ENCODE results near the gene FGF12.

The FGF12 gene

DNA sequence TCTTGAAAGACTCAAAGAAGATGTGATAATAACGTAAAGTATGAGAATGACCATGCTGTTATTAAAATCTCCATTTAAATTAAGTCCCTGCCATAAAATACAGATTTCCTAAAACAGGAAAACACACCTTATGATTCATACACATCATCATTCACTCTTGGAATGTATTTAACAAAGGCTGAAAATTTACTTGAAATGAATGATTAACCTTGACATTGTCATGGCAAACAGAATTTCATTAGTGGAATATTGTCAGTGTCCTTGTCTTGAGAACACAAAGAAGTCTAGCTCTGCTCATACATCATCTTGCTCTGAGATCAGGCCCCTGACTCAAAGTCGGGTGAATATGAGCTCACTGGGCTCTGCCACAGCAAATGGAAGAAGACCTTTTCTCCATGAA, 313.9 kb downstream of the FGF12 start:
- Histone ChIP-seq H3K14ac (ENCODE audit: low read length) (no peak overlapping the region), H3K27me3 (ENCODE audit: insufficient read depth, low read length) (peaks cover 7% of the 10 kb centered on the region), H3K4me3 (ENCODE audit: low read depth, low read length) (no peak overlapping the region), H3K79me2 (ENCODE audit: control insufficient read depth, insufficient read depth, low read length, poor library complexity) (no peaks in the 10 kb centered on the region), H2AK5ac (ENCODE audit: low read length) (no peak overlapping the region), H3K4me1 (ENCODE audit: control insufficient read depth in 1 of 2, insufficient read depth in 2 of 2, low read length in 2 of 2) (peaks cover under 1 to 6% of the 10 kb centered on the region in 2 experiments), H3K9me3 (ENCODE audit: insufficient read depth, low read depth, low read length) (no peaks in the 10 kb centered on the region), H2BK5ac (ENCODE audit: low read depth, low read length, poor library complexity) (no peak overlapping the region), H2AFZ (ENCODE audit: insufficient read depth, low read length, poor library complexity) (no peak overlapping the region), H3K18ac (ENCODE audit: low read length) (no peak overlapping the region), H4K12ac (ENCODE audit: low read depth, low read length) (no peak overlapping the region), H3K4ac (ENCODE audit: low read depth, low read length) (no peak overlapping the region), H2BK12ac (ENCODE audit: low read length) (no peak overlapping the region), H3K9ac (ENCODE audit: low read length) (no peak overlapping the region), H3K79me1 (ENCODE audit: low read length) (peaks cover 2% of the 10 kb centered on the region), H3K23ac (ENCODE audit: low read length) (no peak overlapping the region), H2BK120ac (ENCODE audit: insufficient read depth, low read length, poor library complexity) (no peak overlapping the region), H4K8ac (ENCODE audit: low read depth, low read length) (no peak overlapping the region), H4K91ac (ENCODE audit: low read depth, low read length) (no peak overlapping the region), H3K36me3 (ENCODE audit: control insufficient read depth in 1 of 2, insufficient read depth in 2 of 2, low read length in 2 of 2) (no peaks in the 10 kb centered on the region), H3K4me2 (ENCODE audit: low read length) (no peak overlapping the region), H3K27ac (ENCODE audit: low read depth, low read length) (no peak overlapping the region)
- DNase-seq = no peak
- no CpG with 5 or more reads among the region's 2 CpGs for WGBS (ENCODE audit: extremely low coverage, insufficient coverage, insufficient read length)

DNA sequence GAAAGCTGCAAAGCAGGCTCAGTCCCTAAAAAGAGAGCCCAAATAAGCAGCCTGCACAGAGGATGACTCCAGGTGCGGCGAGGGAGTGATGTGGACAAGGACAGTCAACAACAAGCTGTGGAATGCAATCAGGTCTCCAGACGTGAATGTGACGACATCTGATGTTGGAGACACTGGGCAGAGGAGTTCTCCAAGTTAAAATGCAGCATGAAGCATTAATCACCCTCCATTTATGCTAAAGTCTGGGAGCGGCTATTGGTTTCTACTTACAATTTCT, 316.7 kb downstream of the FGF12 start:
- H3K4me3 ChIP-seq (ENCODE audit: low read depth, low read length) = no peak overlapping the region
- H4K91ac ChIP-seq (ENCODE audit: low read depth, low read length) = no peak overlapping the region
- peaks cover 7 to 10% of the 10 kb centered on the region in 2 experiments for H3K4me1 ChIP-seq (ENCODE audit: control insufficient read depth in 1 of 2, insufficient read depth in 2 of 2, low read length in 2 of 2)
- H4K12ac ChIP-seq (ENCODE audit: low read depth, low read length) = no peak overlapping the region
- H2BK12ac ChIP-seq (ENCODE audit: low read length) = no peak overlapping the region
- H3K9me3 ChIP-seq (ENCODE audit: insufficient read depth, low read depth, low read length) = no peaks in the 10 kb centered on the region
- H3K27ac ChIP-seq (ENCODE audit: low read depth, low read length) = no peak overlapping the region
- no peak overlapping the region for H3K4ac ChIP-seq (ENCODE audit: low read depth, low read length)
- peaks cover 2% of the 10 kb centered on the region for H3K79me1 ChIP-seq (ENCODE audit: low read length)
- H2AK5ac ChIP-seq (ENCODE audit: low read length) = no peak overlapping the region
- H3K27me3 ChIP-seq (ENCODE audit: insufficient read depth, low read length) = peaks cover 17% of the 10 kb centered on the region
- H2BK120ac ChIP-seq (ENCODE audit: insufficient read depth, low read length, poor library complexity) = no peak overlapping the region
- H4K8ac ChIP-seq (ENCODE audit: low read depth, low read length) = no peak overlapping the region
- no CpG with 5 or more reads among the region's 5 CpGs for WGBS (ENCODE audit: extremely low coverage, insufficient coverage, insufficient read length)
- H3K79me2 ChIP-seq (ENCODE audit: control insufficient read depth, insufficient read depth, low read length, poor library complexity) = no peaks in the 10 kb centered on the region
- H2BK5ac ChIP-seq (ENCODE audit: low read depth, low read length, poor library complexity) = no peak overlapping the region
- H3K36me3 ChIP-seq (ENCODE audit: control insufficient read depth in 1 of 2, insufficient read depth in 2 of 2, low read length in 2 of 2) = no peaks in the 10 kb centered on the region
- H3K14ac ChIP-seq (ENCODE audit: low read length) = no peak overlapping the region
- no peak overlapping the region for H2AFZ ChIP-seq (ENCODE audit: insufficient read depth, low read length, poor library complexity)
- no peak overlapping the region for H3K9ac ChIP-seq (ENCODE audit: low read length)
- no peak overlapping the region for H3K18ac ChIP-seq (ENCODE audit: low read length)
- H3K23ac ChIP-seq (ENCODE audit: low read length) = no peak overlapping the region
- H3K4me2 ChIP-seq (ENCODE audit: low read length) = no peak overlapping the region
- no peak for DNase-seq

DNA sequence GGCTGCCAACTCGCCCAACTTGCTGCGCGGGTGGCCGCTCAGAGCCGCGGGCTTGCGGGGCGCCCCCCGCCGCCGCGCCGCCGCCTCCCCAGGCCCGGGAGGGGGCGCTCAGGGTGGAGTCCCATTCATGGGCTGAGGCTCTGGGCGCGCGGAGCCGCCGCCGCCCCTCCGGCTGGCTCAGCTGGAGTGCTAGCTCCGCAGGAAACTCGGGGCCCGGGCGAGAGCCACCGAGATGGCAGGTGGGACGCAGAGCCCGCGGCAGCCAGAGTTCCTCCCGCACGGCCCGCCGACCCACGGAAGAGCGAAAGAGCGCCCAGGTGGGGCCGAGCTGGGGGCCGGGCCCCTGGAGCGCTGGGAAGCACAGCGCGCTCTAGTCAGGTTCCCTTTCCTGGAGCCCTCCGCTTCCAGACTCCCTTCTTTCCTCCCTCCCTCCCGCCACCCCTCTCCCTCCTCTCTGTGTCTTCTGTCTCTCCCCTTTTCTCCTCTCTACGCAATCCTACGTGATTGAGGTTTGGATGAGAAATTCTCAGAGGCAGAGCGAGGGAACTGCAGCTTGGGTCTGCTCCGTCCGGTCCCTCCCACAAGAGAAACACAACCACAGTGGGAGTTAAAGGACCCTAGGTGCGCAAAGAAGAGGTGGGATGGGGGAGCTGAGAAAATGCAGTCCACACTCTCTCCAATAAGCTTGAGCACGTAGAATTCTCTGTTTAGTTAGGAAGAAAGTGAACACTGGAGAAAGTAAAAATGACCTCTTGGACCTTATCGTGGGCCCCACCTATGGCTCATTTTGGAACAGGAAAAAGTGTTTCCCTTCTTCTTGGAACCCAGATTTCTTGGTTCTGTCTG, 317.3 kb downstream of the FGF12 start:
- H3K4me3 ChIP-seq (ENCODE audit: low read depth, low read length) = peak overlapping the region; percentile 67
- peak overlapping the region; percentile 86 for H2AFZ ChIP-seq (ENCODE audit: insufficient read depth, low read length, poor library complexity)
- H4K91ac ChIP-seq (ENCODE audit: low read depth, low read length) = no peak overlapping the region
- WGBS (ENCODE audit: extremely low coverage, insufficient coverage, insufficient read length) = no CpG with 5 or more reads among the region's 53 CpGs
- H3K9ac ChIP-seq (ENCODE audit: low read length) = no peak overlapping the region
- H4K8ac ChIP-seq (ENCODE audit: low read depth, low read length) = peak overlapping the region; percentile 44
- H3K27me3 ChIP-seq (ENCODE audit: insufficient read depth, low read length) = peaks cover 17% of the 10 kb centered on the region
- no peak overlapping the region for H4K12ac ChIP-seq (ENCODE audit: low read depth, low read length)
- H3K18ac ChIP-seq (ENCODE audit: low read length) = peak overlapping the region; percentile 27
- H2BK120ac ChIP-seq (ENCODE audit: insufficient read depth, low read length, poor library complexity) = peak overlapping the region; percentile 69
- peak overlapping the region; percentile 94 for H3K4me2 ChIP-seq (ENCODE audit: low read length)
- H2AK5ac ChIP-seq (ENCODE audit: low read length) = no peak overlapping the region
- peaks cover 7 to 10% of the 10 kb centered on the region in 2 experiments for H3K4me1 ChIP-seq (ENCODE audit: control insufficient read depth in 1 of 2, insufficient read depth in 2 of 2, low read length in 2 of 2)
- no peak overlapping the region for H2BK12ac ChIP-seq (ENCODE audit: low read length)
- no peak overlapping the region for H3K27ac ChIP-seq (ENCODE audit: low read depth, low read length)
- H3K9me3 ChIP-seq (ENCODE audit: insufficient read depth, low read depth, low read length) = no peaks in the 10 kb centered on the region
- no peak overlapping the region for H3K14ac ChIP-seq (ENCODE audit: low read length)
- no peaks in the 10 kb centered on the region for H3K36me3 ChIP-seq (ENCODE audit: control insufficient read depth in 1 of 2, insufficient read depth in 2 of 2, low read length in 2 of 2)
- no peaks in the 10 kb centered on the region for H3K79me2 ChIP-seq (ENCODE audit: control insufficient read depth, insufficient read depth, low read length, poor library complexity)
- H2BK5ac ChIP-seq (ENCODE audit: low read depth, low read length, poor library complexity) = no peak overlapping the region
- peaks cover 2% of the 10 kb centered on the region for H3K79me1 ChIP-seq (ENCODE audit: low read length)
- H3K23ac ChIP-seq (ENCODE audit: low read length) = no peak overlapping the region
- no peak overlapping the region for H3K4ac ChIP-seq (ENCODE audit: low read depth, low read length)
- no peak for DNase-seq

DNA sequence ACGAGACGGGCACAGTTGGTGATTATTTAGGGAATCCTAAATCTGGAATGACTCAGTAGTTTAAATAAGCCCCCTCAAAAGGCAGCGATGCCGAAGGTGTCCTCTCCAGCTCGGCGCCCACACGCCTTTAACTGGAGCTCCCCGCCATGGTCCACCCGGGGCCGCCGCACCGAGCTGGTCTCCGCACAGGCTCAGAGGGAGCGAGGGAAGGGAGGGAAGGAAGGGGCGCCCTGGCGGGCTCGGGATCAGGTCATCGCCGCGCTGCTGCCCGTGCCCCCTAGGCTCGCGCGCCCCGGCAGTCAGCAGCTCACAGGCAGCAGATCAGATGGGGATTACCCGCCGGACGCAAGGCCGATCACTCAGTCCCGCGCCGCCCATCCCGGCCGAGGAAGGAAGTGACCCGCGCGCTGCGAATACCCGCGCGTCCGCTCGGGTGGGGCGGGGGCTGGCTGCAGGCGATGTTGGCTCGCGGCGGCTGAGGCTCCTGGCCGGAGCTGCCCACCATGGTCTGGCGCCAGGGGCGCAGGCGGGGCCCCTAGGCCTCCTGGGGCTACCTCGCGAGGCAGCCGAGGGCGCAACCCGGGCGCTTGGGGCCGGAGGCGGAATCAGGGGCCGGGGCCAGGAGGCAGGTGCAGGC, 318.0 kb downstream of the FGF12 start:
- H3K79me2 ChIP-seq (ENCODE audit: control insufficient read depth, insufficient read depth, low read length, poor library complexity) = no peaks in the 10 kb centered on the region
- H3K36me3 ChIP-seq (ENCODE audit: control insufficient read depth in 1 of 2, insufficient read depth in 2 of 2, low read length in 2 of 2) = no peaks in the 10 kb centered on the region
- H4K91ac ChIP-seq (ENCODE audit: low read depth, low read length) = no peak overlapping the region
- H3K23ac ChIP-seq (ENCODE audit: low read length) = no peak overlapping the region
- H3K4me2 ChIP-seq (ENCODE audit: low read length) = peak overlapping the region; percentile 94
- H3K9me3 ChIP-seq (ENCODE audit: insufficient read depth, low read depth, low read length) = no peaks in the 10 kb centered on the region
- no peak overlapping the region for H3K14ac ChIP-seq (ENCODE audit: low read length)
- no peak overlapping the region for H3K4ac ChIP-seq (ENCODE audit: low read depth, low read length)
- no peak overlapping the region for H2BK5ac ChIP-seq (ENCODE audit: low read depth, low read length, poor library complexity)
- no peak overlapping the region for H3K27ac ChIP-seq (ENCODE audit: low read depth, low read length)
- H3K18ac ChIP-seq (ENCODE audit: low read length) = no peak overlapping the region
- no peak overlapping the region for H2AK5ac ChIP-seq (ENCODE audit: low read length)
- peak overlapping the region; percentile 4 for H2AFZ ChIP-seq (ENCODE audit: insufficient read depth, low read length, poor library complexity)
- peaks cover 17% of the 10 kb centered on the region for H3K27me3 ChIP-seq (ENCODE audit: insufficient read depth, low read length)
- H2BK120ac ChIP-seq (ENCODE audit: insufficient read depth, low read length, poor library complexity) = no peak overlapping the region
- H3K4me3 ChIP-seq (ENCODE audit: low read depth, low read length) = peak overlapping the region; percentile 67
- H3K79me1 ChIP-seq (ENCODE audit: low read length) = peaks cover 2% of the 10 kb centered on the region
- WGBS (ENCODE audit: extremely low coverage, insufficient coverage, insufficient read length) = no CpG with 5 or more reads among the region's 61 CpGs
- no peak overlapping the region for H4K12ac ChIP-seq (ENCODE audit: low read depth, low read length)
- peaks cover 7 to 10% of the 10 kb centered on the region in 2 experiments for H3K4me1 ChIP-seq (ENCODE audit: control insufficient read depth in 1 of 2, insufficient read depth in 2 of 2, low read length in 2 of 2)
- no peak overlapping the region for H2BK12ac ChIP-seq (ENCODE audit: low read length)
- H4K8ac ChIP-seq (ENCODE audit: low read depth, low read length) = no peak overlapping the region
- H3K9ac ChIP-seq (ENCODE audit: low read length) = no peak overlapping the region
- no peak for DNase-seq
